Skin epidermis (tissue), 12 donors: ENCODE measurements around the gene CHIT1.

Experiments used
- H3K27ac ChIP-seq, 21 experiments: fragments of 200-600 bp; sonication (generic) in 11 of 21; one replicate each; pipeline ENCODE4 v1.5.0; 2020; ENCODE audit warnings: mild to moderate bottlenecking in 3 of 21, inconsistent platforms in 2 of 21, moderate library complexity in 2 of 21
- H3K4me3 ChIP-seq, 7 experiments: fragments of 200-600 bp; sonication (generic) in 2 of 7; one replicate each; pipeline ENCODE4 v1.5.0; 2020; ENCODE audit warnings: inconsistent platforms in 2 of 7, mild to moderate bottlenecking in 2 of 7, moderate library complexity in 1 of 7

Gene CHIT1

GRCh38 chr1:203199816-203200571, 29.5 kb downstream of the CHIT1 start:
- H3K27ac ChIP-seq = peak overlapping the region in 14 of 21 experiments; percentile 5 to 81 (median 31)
- H3K4me3 ChIP-seq = no peak overlapping the region

- Histone ChIP-seq H3K27ac (peak overlapping the region in 11 of 21 experiments; percentile 20 to 81 (median 50)), H3K4me3 (no peak overlapping the region)
These were observed 30.0 kb downstream of the CHIT1 start for GRCh38 chr1:203199481-203199815.

DNA sequence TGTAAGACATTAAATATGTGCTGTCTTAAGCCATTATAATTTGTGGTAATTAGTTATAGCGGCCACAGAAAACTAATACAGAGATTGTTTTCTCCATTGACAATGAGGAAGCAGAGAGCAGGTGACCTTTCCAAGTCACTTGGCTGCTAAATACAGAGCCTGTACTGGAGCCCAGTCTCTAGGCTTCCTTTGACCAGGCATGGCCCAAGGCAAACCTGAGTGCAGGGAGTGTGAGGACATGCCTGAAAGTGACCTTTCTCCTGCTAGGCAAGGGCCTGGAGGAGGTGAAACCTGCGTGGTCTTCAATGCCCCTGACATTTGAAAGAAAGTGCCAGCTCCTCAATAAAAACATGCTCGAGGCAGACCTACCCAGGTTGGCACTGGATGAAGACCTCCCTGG, 30.5 kb downstream of the CHIT1 start:
- H3K27ac ChIP-seq = peak overlapping the region in 8 of 21 experiments; percentile 26 to 81 (median 57)
- H3K4me3 ChIP-seq = no peak overlapping the region

DNA sequence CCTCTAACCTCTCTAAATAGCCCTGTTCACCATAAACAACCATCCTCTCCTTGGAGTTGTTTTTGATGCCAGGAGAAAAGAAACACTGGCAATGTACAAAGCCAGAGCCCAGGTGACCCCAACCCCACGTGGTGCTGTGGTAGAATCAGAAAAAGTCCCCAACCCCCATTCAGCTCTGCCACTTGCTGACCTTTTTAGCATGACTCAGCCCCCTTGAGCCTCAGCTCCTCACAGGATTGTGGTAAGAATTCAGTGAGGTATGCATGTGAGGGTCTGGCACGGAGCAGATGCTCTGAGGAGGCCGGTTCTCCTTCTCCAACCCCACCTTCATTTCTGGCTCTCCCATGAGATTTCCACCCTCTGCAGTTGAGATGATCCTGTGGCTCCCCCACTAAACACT, 31.8 kb downstream of the CHIT1 start:
- Histone ChIP-seq H3K27ac (no peak overlapping the region), H3K4me3 (no peak overlapping the region)

DNA sequence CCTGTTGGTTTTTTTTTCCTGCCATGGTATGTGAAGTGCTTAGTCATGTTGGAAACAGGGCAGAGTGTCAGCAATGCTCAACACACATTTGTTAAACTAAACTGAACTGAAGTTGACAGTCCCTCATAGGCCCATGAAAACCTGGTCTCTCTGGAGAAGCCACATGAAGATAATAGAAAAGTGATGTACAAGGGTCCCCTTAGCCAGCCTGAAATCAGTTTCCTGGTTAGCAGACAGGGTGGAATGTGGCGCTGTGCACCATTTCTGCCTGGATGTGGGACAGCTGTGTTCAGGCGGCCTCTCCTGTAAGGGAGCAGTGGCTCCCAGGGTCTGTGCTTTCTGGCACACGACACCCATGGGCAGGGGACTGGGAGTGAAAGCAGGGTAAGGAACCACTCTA, 33.1 kb downstream of the CHIT1 start:
- Histone ChIP-seq H3K27ac (no peak overlapping the region), H3K4me3 (no peak overlapping the region)

GRCh38 chr1:203190949-203191348, 38.5 kb downstream of the CHIT1 start:
- H3K4me3 ChIP-seq = no peak overlapping the region

GRCh38 chr1:203189951-203190352, 39.5 kb downstream of the CHIT1 start:
- Histone ChIP-seq H3K27ac (no peak overlapping the region), H3K4me3 (no peak overlapping the region)

More at GRCh38 chr1:203190949-203191348, 38.5 kb downstream of the CHIT1 start:
- no peak overlapping the region for H3K27ac ChIP-seq

DNA sequence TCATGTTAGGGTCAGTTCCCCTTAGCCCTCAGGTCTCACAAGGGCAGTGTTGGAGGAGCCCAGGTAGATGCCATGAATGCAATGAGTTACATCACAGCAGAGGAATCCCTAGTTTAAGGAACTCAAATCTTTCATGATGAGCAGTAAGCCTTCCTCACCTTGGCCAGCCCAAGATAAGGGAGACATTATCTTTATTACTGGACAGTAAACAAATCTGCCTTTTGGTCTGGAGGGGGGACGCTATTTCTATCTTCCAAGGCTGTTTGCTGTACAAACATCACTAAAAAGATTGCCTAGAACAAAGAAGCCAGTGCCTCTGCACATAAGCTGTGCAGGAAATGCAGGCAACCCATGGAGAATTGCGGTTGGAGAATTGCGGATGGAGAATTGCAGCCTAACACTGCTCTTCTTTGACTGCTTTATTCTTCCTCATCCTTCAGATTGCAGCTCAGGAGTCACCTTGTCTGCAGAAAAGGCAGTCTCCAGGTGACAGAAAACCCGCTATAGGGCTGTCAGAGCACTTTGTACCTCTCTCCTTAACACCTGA, 40.7 kb downstream of the CHIT1 start:
- no peak overlapping the region for H3K4me3 ChIP-seq
- peak overlapping the region in 2 of 21 experiments; percentile 16 to 83 for H3K27ac ChIP-seq

- Histone ChIP-seq H3K4me3 (no peak overlapping the region), H3K27ac (peak overlapping the region in 9 of 21 experiments; percentile 21 to 83 (median 76))
These were observed 41.7 kb downstream of the CHIT1 start for GRCh38 chr1:203187689-203188264.

DNA sequence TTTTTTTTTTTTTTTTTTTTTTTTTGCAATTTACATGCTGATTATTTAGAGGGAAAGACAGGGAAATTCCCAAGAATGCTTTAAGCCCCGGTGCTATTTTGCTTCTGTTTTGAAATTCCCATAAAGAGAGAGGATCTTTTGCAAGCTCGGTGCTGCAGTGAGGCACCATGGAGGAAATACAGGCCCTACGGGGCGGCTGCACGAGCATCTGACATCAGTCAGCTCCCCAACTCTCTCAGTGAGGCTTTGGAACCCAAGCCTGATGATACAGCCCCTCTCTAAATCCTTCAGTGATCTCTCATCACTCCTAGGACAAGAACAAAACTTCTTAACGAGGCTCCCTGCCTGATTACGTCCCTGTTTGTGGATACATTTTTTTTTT, 42.2 kb downstream of the CHIT1 start:
- Histone ChIP-seq H3K27ac (peak overlapping the region in 12 of 21 experiments; percentile 8 to 83 (median 58)), H3K4me3 (no peak overlapping the region)

- peak within 1 kb of the TSS in 17 of 21 experiments; percentile 10 to 83 (median 58) for H3K27ac ChIP-seq
These were observed 42.8 kb downstream of the CHIT1 start, which contains the start of gene CHI3L1 for GRCh38 chr1:203186446-203187303. TSS of gene CHI3L1 (minus strand) at chr1:203186704. CDS start at chr1:203186623, 81 bp downstream.

DNA sequence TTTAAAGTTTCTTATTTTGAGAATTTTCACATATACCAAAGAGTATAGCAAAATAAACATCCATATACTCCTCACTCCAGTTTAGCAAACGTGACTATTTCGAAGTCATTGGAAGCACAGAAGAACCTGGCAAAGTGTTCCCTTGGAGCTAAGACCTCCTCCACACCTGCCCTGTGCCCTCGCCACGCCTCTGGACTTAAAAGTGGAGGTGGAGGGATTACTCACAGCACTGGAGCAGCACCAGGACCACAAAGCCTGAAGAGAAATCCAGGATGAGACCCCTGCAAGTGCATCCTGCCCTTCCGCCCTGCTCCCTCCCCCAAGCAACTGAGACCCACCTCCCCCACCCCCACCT, 43.4 kb downstream of the CHIT1 start:
- peak overlapping the region in 2 of 7 experiments; percentile 21 to 23 for H3K4me3 ChIP-seq
- H3K27ac ChIP-seq = peak overlapping the region in 16 of 21 experiments; percentile 10 to 83 (median 58)

More at GRCh38 chr1:203186446-203187303, 42.8 kb downstream of the CHIT1 start, which contains the start of gene CHI3L1:
- peak within 1 kb of the TSS in 2 of 7 experiments; percentile 21 to 23 for H3K4me3 ChIP-seq

DNA sequence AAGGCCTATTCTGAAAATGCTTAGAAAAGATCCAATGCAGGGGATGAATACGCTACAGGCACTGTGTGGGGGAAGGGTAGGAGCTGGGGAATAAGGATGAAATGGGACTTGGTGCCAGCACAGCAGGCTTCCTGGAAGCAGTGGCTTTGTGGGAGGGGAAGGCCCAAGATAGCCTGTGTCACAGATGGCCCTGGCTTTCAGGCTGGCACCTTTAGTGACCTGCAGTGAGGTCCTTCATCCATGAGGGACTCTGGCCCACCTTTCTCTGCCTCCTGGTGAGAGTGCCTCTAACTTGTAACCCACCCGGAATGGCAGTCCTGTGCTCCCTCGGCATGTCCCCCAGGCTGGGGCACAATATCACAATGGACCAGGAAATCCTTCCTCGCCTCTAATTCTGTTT, 43.9 kb downstream of the CHIT1 start:
- Histone ChIP-seq H3K27ac (peak overlapping the region in 12 of 21 experiments; percentile 15 to 83 (median 66)), H3K4me3 (peak overlapping the region in 2 of 7 experiments; percentile 21 to 23)

GRCh38 chr1:203185061-203185461, 44.4 kb downstream of the CHIT1 start:
- H3K4me3 ChIP-seq = peak overlapping the region in 2 of 7 experiments; percentile 21 to 23

DNA sequence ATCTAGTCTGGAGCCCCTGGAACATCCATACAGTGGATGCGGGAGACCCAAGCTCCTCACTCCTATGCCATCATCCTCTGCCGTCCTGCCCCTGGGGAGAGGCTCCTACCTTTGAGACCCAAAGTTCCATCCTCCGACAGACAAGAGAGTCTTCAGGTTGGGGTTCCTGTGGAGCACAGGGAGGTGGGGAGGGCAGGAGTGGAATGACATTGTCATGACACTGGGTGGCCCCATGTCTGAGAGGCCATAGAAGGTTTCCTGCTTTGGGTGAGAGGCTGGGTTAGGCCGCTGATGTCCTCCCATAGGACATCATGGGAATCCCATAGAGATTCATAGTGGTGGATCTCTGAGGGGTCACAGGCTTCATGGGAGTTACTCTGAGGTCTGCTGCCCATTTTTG, 45.0 kb downstream of the CHIT1 start:
- Histone ChIP-seq H3K27ac (peak overlapping the region in 4 of 21 experiments; percentile 45 to 83 (median 72)), H3K4me3 (peak overlapping the region in 1 of 7 experiments; percentile 23)

More at GRCh38 chr1:203185061-203185461, 44.4 kb downstream of the CHIT1 start:
- H3K27ac ChIP-seq = peak overlapping the region in 12 of 21 experiments; percentile 15 to 83 (median 66)

- Histone ChIP-seq H3K4me3 (no peak overlapping the region), H3K27ac (peak overlapping the region in 1 of 21 experiments; percentile 45)
These were observed 45.6 kb downstream of the CHIT1 start for GRCh38 chr1:203183828-203184227.

- Histone ChIP-seq H3K4me3 (no peak overlapping the region), H3K27ac (no peak overlapping the region)
These were observed 47.0 kb downstream of the CHIT1 start for GRCh38 chr1:203182387-203182953.

GRCh38 chr1:203181586-203182386, 47.7 kb downstream of the CHIT1 start:
- H3K27ac ChIP-seq = peak overlapping the region in 1 of 21 experiments; percentile 18
- no peak overlapping the region for H3K4me3 ChIP-seq
